Measurements from ENCODE around the gene BCO1.

BCO1 gene

DNA sequence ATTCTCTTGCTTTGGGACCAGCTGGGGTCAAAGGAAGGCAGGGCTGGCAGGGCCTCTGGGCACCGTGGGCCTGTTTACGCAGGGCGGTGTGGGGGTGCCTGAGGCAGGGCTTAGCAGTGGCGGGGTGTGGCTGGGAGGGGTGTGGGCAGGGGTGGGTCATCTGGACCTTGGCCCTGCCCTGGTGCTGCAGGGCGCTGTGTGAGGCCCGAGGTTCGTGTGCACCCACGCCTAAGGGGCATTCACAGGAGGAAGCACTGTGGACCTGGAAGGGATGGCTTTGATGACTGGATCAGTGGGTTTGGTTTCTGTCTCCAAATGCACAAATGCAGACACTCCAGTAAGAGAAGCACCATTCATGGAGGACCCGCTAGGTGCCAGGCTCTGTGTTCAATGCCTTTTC, 37.3 kb downstream of the BCO1 start:
- no peak for DNase-seq (ENCODE audit: low read depth in 2 of 2)

DNA sequence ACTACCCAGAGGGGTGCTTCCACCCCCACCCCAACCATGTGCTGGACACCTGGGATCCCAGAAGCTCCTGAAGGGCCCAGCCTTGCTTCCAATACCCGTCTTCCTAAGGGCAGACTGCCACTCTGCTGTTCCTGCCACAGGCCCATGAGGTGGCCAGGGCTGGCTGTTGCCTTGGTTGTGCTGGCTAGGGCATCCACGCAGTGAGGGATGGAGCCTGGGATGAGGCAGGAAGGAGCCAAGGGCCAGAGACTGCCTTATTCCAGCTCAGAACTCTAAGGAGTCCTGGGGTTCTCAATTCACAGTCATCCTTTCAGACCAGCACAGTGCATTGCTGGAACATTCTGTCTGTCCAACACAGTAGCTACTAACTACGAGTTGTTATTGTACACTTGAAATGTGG, 37.8 kb downstream of the BCO1 start:
- no peak for DNase-seq (ENCODE audit: low read depth in 2 of 2)

DNA sequence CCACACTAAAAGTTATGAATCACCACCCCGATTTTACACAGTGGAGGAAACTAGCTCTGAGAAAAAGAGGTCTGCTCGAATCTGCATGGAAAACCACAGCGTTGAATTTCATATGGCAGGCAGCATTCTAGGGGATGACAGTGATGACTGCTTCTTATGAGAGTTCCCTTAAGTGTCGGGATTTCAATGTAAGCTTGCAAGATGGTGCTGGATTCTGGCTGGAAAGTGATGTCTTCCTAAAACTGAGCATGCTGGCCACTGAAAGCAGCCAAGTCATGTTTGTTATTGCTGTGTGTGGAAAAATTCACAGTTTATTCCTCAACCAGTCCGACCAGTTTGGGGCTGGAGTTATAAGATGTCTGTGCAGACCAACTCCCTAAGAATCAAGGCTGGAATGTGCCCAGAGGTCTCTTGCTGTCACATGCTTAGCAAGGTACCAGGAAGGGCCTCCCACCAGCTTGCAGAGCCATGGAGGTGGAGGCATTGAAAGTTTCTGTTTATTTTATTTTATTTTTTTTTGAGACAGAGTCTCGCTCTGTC, 39.1 kb downstream of the BCO1 start:
- no peak for DNase-seq (ENCODE audit: low read depth in 2 of 2)

DNA sequence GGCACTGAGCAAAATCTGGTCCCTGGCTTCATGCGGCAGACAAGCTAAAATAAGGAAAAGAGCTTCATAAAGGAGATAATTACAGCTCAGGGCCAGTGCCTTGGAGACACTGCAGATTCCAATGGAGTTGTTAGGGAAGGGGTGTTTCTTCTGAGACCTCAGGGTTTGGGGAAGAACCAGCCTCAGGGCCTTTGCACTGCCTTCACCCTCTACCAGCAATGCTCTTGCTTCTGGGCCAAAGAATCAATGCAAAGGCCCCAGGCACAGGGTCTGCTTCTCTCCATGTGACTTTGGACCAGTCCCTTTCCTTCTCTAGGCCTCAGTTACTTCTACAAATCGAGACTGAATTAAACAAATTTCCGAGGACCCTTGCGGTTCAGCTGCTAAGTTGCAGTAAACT, 40.0 kb downstream of the BCO1 start:
- no peak for DNase-seq (ENCODE audit: low read depth in 2 of 2)

DNA sequence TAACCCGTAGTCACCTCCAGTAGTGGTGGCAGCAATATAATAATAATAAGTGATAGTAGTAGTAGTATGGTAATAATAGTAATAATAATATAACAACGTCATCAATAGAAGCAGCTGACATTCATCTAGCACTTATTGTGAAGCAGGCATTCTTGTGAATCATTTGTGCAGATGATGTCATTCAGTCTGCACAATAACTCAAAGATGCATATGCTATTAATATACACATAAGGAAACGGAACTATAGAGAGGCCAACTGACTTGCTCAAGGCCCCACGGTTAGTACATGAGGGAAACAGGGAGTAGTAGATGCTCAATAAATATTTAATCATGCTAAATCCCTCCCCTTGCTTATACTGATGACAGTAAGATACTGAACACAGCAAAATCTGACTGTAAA, 40.9 kb downstream of the BCO1 start:
- DNase-seq (ENCODE audit: low read depth in 2 of 2): no peak

DNA sequence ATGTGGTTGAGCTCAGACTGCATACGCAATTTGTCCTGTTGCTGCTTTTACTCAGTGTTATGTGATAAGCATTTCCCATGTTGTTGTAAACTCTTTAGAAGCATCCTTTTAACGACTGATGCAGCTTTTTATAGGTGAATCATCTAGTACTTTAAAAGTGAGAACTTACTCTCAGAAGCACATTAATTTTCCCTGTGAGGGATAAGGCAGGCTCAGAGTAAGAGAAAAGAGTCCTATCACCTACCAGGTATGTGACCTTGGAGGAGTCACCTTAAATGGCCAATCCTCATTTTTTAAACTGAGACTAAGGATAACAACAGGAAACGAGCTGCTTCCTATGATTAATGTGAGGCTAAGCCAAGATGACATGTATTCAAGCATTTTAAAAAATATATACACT, 41.9 kb downstream of the BCO1 start:
- DNase-seq (ENCODE audit: low read depth in 2 of 2): no peak

DNA sequence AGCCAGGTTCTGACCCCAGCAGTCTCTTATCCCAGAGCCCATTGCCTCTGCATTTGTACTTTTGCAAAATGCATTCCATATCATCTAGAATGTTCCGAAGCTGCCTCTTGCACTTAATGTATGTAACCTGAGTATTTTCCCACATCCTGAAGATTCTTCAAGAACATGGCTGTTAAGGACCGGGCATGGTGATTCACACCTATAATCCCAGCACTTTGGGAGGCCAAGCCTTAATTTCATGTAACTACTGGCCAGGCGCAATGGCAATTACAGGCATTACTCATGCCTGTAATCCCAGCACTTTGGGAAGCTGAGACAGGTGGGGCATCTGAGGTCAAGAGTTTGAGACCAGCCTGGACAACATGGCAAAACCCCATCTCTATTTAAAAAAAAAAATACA, 44.6 kb downstream of the BCO1 start:
- DNase-seq (ENCODE audit: low read depth in 2 of 2): no peak

DNA sequence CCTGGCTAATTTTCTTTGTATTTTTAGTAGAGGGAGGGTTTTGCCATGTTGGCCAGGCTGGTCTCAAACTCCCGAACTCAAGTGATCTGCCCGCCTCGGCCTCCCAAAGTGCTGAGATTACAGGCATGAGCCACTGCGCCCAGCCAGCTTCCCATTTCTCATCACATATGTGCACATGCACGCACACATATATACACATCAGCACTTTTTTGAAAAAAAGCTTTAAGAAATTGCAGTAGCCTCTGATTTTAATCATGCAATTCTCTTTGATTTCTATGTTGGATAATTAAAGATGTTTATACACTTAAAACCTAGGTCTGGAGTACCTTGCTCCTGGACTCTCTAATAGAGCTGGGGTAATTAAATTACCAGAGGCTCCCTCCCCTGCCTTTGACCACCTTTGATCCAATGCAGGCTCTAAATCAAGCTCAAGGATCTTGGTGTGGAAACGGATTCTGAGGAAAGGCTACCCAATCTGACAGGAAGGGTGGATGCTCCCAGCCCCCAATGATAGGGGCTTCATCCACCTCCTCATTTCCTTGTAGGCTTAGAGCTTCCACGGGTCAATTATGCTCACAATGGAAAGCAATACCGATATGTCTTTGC, 46.6 kb downstream of the BCO1 start:
- no peak for DNase-seq (ENCODE audit: low read depth in 2 of 2)

DNA sequence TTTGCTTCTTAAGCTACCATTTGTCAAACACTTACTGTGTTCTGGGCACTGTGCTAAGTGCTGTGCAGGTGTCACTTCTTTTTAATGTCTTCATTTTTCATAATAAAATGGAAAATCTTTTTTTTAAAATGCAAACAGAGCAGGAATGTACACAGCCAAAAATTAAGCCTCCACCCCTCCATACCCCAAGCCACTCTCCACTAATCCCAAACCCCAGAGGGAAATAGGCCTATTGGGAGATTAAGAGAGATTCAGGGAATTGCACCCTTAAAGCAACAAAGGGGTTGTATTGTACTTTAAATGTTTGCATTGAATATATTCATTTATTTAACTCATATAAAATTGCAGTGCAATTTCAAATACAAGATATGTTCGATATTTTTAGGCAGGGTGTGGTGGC, 47.7 kb downstream of the BCO1 start:
- DNase-seq (ENCODE audit: low read depth in 2 of 2): no peak

DNA sequence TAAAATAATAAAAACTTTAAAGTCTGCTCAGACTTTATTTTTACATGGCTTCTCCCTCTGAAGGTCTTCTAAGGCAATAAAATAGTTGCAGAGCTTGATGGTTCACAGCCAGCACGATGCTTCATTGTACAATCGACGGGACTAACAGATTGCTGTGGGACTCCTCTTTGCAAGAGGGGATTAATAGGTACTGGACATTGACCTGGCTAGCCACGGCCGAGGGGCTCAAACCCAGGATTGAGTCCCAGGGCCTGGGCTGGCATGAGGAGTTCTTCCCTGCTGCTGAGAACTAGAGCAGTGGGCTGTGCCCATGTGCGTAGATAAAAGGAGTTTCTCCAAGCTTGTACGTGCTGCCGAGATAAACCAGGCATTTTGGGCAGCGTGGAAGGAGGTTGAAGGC, 52.6 kb downstream of the BCO1 start:
- DNase-seq (ENCODE audit: low read depth in 2 of 2): no peak

DNA sequence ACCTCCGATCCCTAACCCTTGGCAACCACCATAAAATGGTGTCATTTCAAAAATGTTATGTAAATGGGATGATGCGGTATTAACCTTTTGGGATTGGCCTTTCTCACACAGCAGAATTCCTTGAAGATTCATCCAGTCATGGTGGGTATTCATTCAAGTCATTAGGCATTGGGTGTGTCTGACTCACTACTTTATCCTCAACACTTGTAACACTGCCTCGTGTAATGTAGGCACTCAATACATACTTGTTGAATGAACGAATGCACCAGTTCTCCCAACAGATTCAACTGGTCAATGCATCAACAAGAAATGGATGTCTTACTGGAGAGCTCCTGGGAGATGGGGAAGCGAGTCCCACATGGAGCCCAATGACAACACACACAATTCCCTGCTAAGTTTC, 54.4 kb downstream of the BCO1 start:
- DNase-seq (ENCODE audit: low read depth in 2 of 2): no peak

DNA sequence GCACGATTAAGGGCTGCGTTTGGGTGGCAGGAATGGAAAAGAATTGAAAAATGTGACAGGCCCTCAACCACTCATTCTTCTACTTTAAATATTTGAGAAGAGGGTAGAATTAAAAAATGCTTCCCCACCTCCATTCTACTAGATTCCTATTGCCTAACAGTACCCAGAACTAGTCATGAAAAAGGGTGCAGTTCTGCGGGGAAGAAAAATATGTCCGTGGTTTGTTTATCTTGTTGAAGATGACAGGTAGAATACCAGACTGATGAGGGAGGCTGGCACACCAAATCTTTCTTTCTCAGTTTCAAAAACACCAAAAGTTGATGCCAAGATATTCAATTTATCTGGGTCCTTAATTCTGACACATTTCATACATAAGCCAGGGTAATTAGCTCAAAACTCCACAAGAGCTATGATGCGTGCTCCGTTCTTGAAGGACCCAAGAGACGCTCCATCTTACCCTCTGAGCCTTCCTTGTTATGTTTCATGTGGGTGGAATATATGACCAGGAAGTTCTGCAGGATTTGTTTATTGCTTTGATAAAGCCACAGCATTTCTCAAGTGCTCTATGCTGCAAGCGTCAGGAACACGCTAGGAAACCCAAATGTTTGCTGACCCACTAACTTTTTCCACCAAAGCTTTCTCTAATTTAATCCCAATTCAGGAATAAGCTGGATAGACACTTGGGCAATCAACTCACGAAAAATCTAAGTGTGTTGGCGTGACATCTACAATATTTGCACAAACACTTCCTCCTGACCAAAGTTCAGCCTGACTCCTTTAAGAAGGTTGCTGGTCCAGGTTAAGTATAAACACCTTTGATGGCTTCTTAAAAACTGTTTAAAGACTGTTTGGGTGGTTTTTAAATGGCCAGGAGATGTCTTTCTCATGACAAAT, 55.7 kb downstream of the BCO1 start:
- DNase-seq (ENCODE audit: low read depth in 2 of 2): no peak

DNA sequence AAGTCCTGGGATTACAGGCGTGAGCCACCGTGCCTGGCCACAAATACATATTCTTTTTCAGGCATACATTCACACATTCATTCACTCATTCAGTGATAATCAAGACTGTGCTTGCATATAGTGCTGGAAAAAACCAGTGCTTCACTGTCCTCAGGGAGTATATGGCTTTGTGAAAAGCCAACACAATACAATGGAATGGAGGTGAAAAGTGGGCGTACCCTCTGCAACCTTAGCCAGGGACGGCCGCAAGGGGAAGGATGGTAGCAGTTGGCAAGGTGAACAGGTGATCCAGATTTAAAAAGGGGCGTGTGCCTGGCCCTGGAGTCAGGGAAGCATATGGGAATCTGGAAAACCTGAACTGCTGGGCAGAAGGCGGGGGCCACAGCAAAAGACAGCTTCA, 58.1 kb downstream of the BCO1 start:
- no peak for DNase-seq (ENCODE audit: low read depth in 2 of 2)

DNA sequence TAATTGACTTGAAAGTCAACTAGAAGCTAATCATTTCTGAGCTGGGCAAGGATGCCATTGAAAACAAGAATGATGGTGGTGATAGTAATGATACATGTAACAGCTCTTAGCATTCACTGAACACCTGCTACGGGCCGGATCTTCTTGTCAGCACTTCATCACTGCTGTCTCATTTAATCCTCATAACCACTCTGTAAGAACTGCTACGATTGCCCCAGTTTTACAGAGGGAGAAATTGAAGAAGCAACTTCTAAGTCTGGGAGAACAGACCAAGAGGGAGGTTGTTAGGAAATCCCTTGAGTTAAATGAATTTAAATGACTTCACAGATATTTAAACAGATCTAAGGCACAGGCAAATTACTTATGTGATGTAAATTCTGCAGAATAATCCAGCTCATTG, 69.3 kb downstream of the BCO1 start:
- DNase-seq (ENCODE audit: low read depth in 2 of 2): no peak

DNA sequence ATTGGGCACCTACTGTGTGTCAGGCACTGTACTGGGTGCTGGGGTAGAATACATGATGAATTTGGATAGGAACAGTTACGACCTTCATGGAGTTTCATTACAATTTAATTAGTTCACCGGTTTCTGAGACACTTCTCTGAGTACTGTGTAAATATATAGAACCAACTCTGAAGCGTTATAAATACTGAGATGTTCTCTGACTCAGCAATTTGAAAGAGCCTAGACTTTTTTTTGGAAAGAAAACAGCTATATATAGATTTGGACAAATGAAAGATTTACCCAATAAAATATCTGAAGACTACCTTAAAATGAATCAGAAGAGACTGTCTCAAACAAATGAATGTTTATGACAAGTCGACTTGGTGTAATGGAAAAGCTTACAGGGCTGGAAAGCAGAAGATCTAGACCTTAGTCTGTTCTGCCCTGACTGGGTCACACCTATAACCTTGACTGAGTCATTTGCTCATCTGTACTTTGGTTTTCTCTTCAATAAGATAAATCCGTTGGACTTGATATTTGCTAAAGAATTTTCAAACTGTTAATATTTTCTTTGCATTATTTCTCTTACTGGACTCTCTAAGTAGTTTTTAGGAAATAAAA, 71.7 kb downstream of the BCO1 start:
- no peak for DNase-seq (ENCODE audit: low read depth in 2 of 2)

DNA sequence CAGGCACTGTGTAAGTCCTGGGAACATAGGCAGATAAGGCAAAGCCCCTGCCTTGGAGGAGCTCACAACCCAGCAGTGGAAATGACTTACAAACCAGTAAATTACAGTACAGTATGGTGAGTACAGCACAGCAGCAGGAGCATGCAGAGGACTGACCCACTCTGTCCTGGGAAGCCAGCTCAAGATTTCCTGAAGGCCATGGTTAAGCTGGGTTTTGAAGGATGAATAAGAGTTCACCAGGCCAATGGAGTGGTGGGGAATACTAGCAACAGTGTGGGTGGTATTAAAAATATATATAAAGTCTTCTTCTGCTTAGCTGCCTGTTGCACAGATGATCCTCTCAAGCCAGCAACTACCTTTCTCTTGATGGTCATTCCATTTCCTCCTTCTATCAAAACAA, 73.3 kb downstream of the BCO1 start:
- DNase-seq (ENCODE audit: low read depth in 2 of 2): no peak

DNA sequence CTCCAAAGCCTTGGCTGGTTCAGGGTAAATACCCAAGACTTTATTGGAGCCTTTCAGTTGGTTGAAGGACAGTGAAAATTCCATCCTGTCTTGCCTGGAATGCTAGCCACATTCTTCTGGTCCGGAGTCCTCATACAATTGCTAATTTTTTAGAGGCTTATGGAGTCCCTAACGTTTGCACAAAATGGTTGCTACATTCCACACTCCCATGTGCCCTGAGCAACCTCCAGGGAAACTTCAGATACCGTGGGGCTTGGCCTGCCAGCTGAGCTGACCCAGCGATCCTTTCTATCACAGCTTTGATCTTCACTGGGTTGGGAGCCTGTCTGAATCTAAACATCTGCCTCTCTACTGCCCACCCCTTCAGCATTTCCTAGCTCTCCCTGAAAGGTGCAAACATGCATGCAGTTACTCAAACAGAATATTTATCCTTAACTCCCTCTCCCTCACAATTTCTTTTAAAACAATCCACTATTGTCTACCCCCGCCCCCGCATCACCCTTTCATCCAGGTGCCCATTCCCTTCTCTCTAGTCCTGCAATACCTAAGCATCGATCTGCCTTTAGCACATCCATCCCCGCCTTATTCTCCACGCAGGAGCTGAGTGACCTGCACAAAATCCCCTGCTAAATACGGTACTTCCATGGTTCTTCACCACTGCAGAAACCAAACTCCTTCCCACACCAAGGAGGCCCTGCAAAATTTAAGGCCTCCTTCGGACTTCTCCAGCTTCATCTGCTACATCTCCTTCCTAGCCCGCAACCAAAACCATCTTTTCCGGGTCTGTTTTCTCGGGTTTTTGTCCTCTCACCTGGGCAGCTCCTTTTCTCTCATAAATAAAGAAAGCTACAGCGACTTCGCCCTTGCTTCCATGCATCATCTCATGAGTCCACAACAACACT, 75.5 kb downstream of the BCO1 start:
- no peak for DNase-seq (ENCODE audit: low read depth in 2 of 2)

DNA sequence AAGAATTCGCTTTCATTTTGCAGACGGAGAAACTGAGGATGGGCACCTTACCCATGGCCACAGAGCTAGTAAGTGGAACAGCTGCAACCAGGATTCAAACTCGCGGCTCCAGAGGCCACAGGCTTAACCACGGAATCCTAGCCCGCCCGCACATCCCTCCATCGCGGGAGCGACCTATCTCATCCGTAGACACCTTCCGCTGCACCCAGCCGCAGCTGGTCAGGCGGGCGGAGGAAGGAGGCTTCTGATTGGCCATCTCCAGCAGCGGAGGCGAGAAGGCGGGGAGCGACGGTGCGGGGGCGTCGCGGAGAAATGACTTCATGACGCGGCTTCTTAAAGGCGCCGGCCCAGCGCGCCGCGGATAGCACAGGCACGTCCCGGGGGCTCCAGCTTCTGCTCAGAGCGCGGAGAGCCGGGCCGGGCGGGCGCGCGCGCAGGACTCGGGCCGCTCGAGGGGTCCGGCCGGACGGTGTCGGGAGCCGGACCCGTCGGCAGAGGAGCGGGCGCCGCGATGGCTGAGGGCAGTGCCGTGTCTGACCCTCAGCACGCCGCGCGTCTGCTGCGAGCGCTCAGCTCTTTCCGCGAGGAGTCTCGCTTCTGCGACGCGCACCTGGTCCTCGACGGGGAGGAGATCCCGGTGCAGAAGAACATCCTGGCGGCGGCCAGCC, 76.2 kb downstream of the BCO1 start, which contains the start of gene GAN:
TSS of gene GAN (plus strand) at position 360 of the 668 bp plus-strand sequence. CDS start at position 512, 152 bp downstream.
- DNase-seq (ENCODE audit: low read depth in 2 of 2): peak; percentile 89 to 94

DNA sequence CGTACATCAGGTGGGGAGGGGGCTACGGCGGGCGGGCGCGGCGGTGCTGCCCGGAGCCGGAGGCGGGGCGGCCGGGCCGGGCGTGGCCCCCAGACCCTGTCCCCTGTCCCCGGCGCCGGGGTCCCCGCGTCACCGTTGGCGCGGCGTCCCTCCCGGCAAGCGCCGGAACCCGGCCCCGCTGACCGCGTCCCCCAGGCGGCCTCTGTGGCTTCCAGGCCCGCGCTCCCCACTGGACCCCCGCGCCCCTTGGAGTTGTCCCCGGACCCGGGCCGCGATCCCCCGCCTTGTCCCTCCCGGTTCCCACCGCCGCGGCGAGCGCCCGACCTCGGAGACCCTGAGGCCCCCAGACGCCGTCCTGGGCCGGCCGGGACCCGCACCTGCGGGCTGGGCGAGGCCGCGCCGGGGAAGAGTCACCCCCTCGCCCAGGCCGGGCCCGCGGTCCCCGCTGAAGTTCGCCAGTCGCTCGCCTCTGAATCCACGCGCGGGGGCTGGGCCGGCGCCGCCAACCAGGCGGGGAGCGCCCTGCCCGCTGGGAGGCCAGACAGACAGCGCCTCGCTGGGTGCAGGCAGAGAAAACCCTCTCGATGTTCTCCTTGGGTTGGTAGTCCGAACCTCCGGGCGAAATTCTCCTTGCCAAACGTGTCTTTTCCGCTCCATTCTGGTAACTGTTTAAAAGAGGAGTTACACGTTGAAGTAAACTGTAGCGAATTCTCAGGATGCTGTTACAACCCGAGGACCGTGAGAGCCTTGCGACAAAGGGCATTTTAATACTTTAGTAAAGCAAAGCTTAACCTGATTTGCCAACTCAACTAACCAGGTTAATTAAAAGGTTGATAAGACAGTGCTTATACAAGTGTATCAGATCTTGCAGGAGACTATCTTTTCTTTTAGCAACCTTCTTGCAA, 77.0 kb downstream of the BCO1 start:
- peak; percentile 3 to 48 for DNase-seq (ENCODE audit: low read depth in 2 of 2)

DNA sequence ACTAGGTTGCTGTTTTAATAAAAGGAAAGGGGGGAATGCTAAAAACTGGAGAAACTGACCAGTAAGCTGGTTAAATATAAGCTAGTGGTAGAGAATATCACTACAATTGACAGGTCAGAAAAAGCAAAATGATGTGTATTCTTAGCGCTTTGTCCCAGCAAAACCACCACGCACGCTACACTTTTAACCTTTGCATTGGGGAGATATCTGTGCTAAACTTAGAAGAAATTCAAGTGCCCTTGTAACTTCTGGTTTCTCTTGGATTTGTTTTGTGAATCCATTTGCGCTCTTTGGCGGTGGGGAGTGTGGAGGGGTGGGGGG, 77.6 kb downstream of the BCO1 start:
- no peak for DNase-seq (ENCODE audit: low read depth in 2 of 2)
